ENCODE results near the gene ZC3H18.

Gene ZC3H18

GRCh38 chr16:88614818-88615580 lies 44.8 kb downstream of the ZC3H18 start:
- Histone ChIP-seq H3K23ac (ENCODE audit: low read depth, low read length, poor library complexity) (no peak overlapping the region), H3K18ac (ENCODE audit: low read length) (no peak overlapping the region), H2BK120ac (ENCODE audit: low read depth, low read length) (no peak overlapping the region), H2BK12ac (ENCODE audit: low read length) (no peak overlapping the region), H2AFZ (ENCODE audit: low read length) (no peak overlapping the region), H3K14ac (ENCODE audit: low read length) (no peak overlapping the region), H3K4ac (ENCODE audit: low read length) (no peak overlapping the region), H3K27me3 (ENCODE audit: control insufficient read depth in 3 of 3, insufficient read depth in 3 of 3, low read depth in 1 of 3, low read length in 3 of 3) (peaks cover 0 to under 1% (median 0%) of the 10 kb centered on the region in 3 experiments), H4K91ac (ENCODE audit: low read depth, low read length, poor library complexity) (no peak overlapping the region), H3K9ac (ENCODE audit: low read depth, low read length, poor library complexity) (no peak overlapping the region), H3K4me1 (ENCODE audit: control insufficient read depth in 2 of 2, insufficient read depth in 1 of 2, low read depth in 1 of 2, low read length in 2 of 2) (peaks cover 5 to 8% of the 10 kb centered on the region in 2 donors), H2BK5ac (ENCODE audit: low read length) (no peak overlapping the region), H3K9me3 (replicated peaks in 1 of 2; ENCODE audit: control insufficient read depth in 2 of 2, insufficient read depth in 1 of 2, low read depth in 1 of 2, low read length in 2 of 2) (no peaks in the 10 kb centered on the region), H3K79me1 (ENCODE audit: low read depth, low read length) (peaks cover 4% of the 10 kb centered on the region), H3K36me3 (replicated peaks in 1 of 2; ENCODE audit: control insufficient read depth in 2 of 2, insufficient read depth in 2 of 2, low read length in 2 of 2) (peaks cover 29 to 95% of the 10 kb centered on the region in 2 donors), H4K8ac (ENCODE audit: low read depth, low read length) (no peak overlapping the region), H3K4me2 (ENCODE audit: insufficient read depth, low read length, poor library complexity, severe bottlenecking) (no peak overlapping the region), H2AK5ac (ENCODE audit: low read depth, low read length) (no peak overlapping the region), H2BK15ac (ENCODE audit: low read length) (no peak overlapping the region), H3K4me3 (ENCODE audit: low read length in 2 of 2) (no peak overlapping the region), H3K27ac (replicated peaks; ENCODE audit: low read length) (no peak overlapping the region)
- WGBS, 2 donors (ENCODE audit: extremely low coverage in 2 of 2, insufficient read length in 2 of 2, insufficient replicate concordance in 1 of 2), result no CpG with 5 or more reads among the region's 19 CpGs
- DNase-seq (ENCODE audit: low spot score), result no peak

- no CpG with 5 or more reads among the region's 13 CpGs for WGBS, 2 donors (ENCODE audit: extremely low coverage in 2 of 2, insufficient read length in 2 of 2, insufficient replicate concordance in 1 of 2)
- Histone ChIP-seq H3K27ac (replicated peaks; ENCODE audit: low read length) (no peak overlapping the region), H2BK12ac (ENCODE audit: low read length) (no peak overlapping the region)
Measured at GRCh38 chr16:88616320-88616719, 46.1 kb downstream of the ZC3H18 start.

GRCh38 chr16:88616736-88617135 lies 46.5 kb downstream of the ZC3H18 start:
- Histone ChIP-seq H4K91ac (ENCODE audit: low read depth, low read length, poor library complexity) (no peak overlapping the region), H2BK12ac (ENCODE audit: low read length) (no peak overlapping the region), H3K9ac (ENCODE audit: low read depth, low read length, poor library complexity) (no peak overlapping the region), H3K14ac (ENCODE audit: low read length) (no peak overlapping the region), H2AK5ac (ENCODE audit: low read depth, low read length) (no peak overlapping the region), H2BK15ac (ENCODE audit: low read length) (no peak overlapping the region), H3K18ac (ENCODE audit: low read length) (no peak overlapping the region), H2BK5ac (ENCODE audit: low read length) (no peak overlapping the region), H2AFZ (ENCODE audit: low read length) (no peak overlapping the region), H3K4ac (ENCODE audit: low read length) (no peak overlapping the region), H3K9me3 (replicated peaks in 1 of 2; ENCODE audit: control insufficient read depth in 2 of 2, insufficient read depth in 1 of 2, low read depth in 1 of 2, low read length in 2 of 2) (no peaks in the 10 kb centered on the region), H3K79me1 (ENCODE audit: low read depth, low read length) (peaks cover 4% of the 10 kb centered on the region), H3K4me1 (ENCODE audit: control insufficient read depth in 2 of 2, insufficient read depth in 1 of 2, low read depth in 1 of 2, low read length in 2 of 2) (peaks cover 2 to 5% of the 10 kb centered on the region in 2 donors), H3K23ac (ENCODE audit: low read depth, low read length, poor library complexity) (no peak overlapping the region), H3K36me3 (replicated peaks in 1 of 2; ENCODE audit: control insufficient read depth in 2 of 2, insufficient read depth in 2 of 2, low read length in 2 of 2) (peaks cover 23 to 83% of the 10 kb centered on the region in 2 donors), H2BK120ac (ENCODE audit: low read depth, low read length) (no peak overlapping the region), H3K4me3 (ENCODE audit: low read length in 2 of 2) (no peak overlapping the region), H3K27me3 (ENCODE audit: control insufficient read depth in 3 of 3, insufficient read depth in 3 of 3, low read depth in 1 of 3, low read length in 3 of 3) (no peaks in the 10 kb centered on the region), H4K8ac (ENCODE audit: low read depth, low read length) (no peak overlapping the region), H3K27ac (replicated peaks; ENCODE audit: low read length) (no peak overlapping the region), H3K4me2 (ENCODE audit: insufficient read depth, low read length, poor library complexity, severe bottlenecking) (no peak overlapping the region)
- WGBS, 2 donors (ENCODE audit: extremely low coverage in 2 of 2, insufficient read length in 2 of 2, insufficient replicate concordance in 1 of 2), result no CpG with 5 or more reads among the region's 12 CpGs
- DNase-seq (ENCODE audit: low spot score), result no peak

More at GRCh38 chr16:88616320-88616719, 46.1 kb downstream of the ZC3H18 start:
- Histone ChIP-seq H3K36me3 (replicated peaks in 1 of 2; ENCODE audit: control insufficient read depth in 2 of 2, insufficient read depth in 2 of 2, low read length in 2 of 2) (peaks cover 24 to 85% of the 10 kb centered on the region in 2 donors), H2BK15ac (ENCODE audit: low read length) (no peak overlapping the region), H3K9me3 (replicated peaks in 1 of 2; ENCODE audit: control insufficient read depth in 2 of 2, insufficient read depth in 1 of 2, low read depth in 1 of 2, low read length in 2 of 2) (no peaks in the 10 kb centered on the region), H3K79me1 (ENCODE audit: low read depth, low read length) (peaks cover 4% of the 10 kb centered on the region), H2BK5ac (ENCODE audit: low read length) (no peak overlapping the region), H3K4me3 (ENCODE audit: low read length in 2 of 2) (no peak overlapping the region), H3K18ac (ENCODE audit: low read length) (no peak overlapping the region), H3K14ac (ENCODE audit: low read length) (no peak overlapping the region), H3K23ac (ENCODE audit: low read depth, low read length, poor library complexity) (no peak overlapping the region), H3K4me2 (ENCODE audit: insufficient read depth, low read length, poor library complexity, severe bottlenecking) (no peak overlapping the region), H3K4ac (ENCODE audit: low read length) (no peak overlapping the region), H4K91ac (ENCODE audit: low read depth, low read length, poor library complexity) (no peak overlapping the region), H3K4me1 (ENCODE audit: control insufficient read depth in 2 of 2, insufficient read depth in 1 of 2, low read depth in 1 of 2, low read length in 2 of 2) (peaks cover 5% of the 10 kb centered on the region in 2 donors), H3K9ac (ENCODE audit: low read depth, low read length, poor library complexity) (peak overlapping the region; percentile 10), H4K8ac (ENCODE audit: low read depth, low read length) (no peak overlapping the region), H3K27me3 (ENCODE audit: control insufficient read depth in 3 of 3, insufficient read depth in 3 of 3, low read depth in 1 of 3, low read length in 3 of 3) (no peaks in the 10 kb centered on the region), H2BK120ac (ENCODE audit: low read depth, low read length) (no peak overlapping the region), H2AK5ac (ENCODE audit: low read depth, low read length) (no peak overlapping the region), H2AFZ (ENCODE audit: low read length) (no peak overlapping the region)
- DNase-seq (ENCODE audit: low spot score), result no peak

- Histone ChIP-seq H3K9me3 (replicated peaks in 1 of 2; ENCODE audit: control insufficient read depth in 2 of 2, insufficient read depth in 1 of 2, low read depth in 1 of 2, low read length in 2 of 2) (no peaks in the 10 kb centered on the region), H3K79me1 (ENCODE audit: low read depth, low read length) (peaks cover 6% of the 10 kb centered on the region), H2BK12ac (ENCODE audit: low read length) (no peak overlapping the region), H2AK5ac (ENCODE audit: low read depth, low read length) (no peak overlapping the region), H3K9ac (ENCODE audit: low read depth, low read length, poor library complexity) (no peak overlapping the region), H2BK120ac (ENCODE audit: low read depth, low read length) (no peak overlapping the region), H3K4me1 (ENCODE audit: control insufficient read depth in 2 of 2, insufficient read depth in 1 of 2, low read depth in 1 of 2, low read length in 2 of 2) (peaks cover 2 to 5% of the 10 kb centered on the region in 2 donors), H3K23ac (ENCODE audit: low read depth, low read length, poor library complexity) (no peak overlapping the region), H3K27me3 (ENCODE audit: control insufficient read depth in 3 of 3, insufficient read depth in 3 of 3, low read depth in 1 of 3, low read length in 3 of 3) (no peaks in the 10 kb centered on the region), H2BK5ac (ENCODE audit: low read length) (no peak overlapping the region), H2AFZ (ENCODE audit: low read length) (no peak overlapping the region), H4K8ac (ENCODE audit: low read depth, low read length) (no peak overlapping the region), H3K18ac (ENCODE audit: low read length) (peak overlapping the region; percentile 42), H3K4me3 (ENCODE audit: low read length in 2 of 2) (no peak overlapping the region), H4K91ac (ENCODE audit: low read depth, low read length, poor library complexity) (no peak overlapping the region), H3K14ac (ENCODE audit: low read length) (no peak overlapping the region), H3K4me2 (ENCODE audit: insufficient read depth, low read length, poor library complexity, severe bottlenecking) (no peak overlapping the region), H3K4ac (ENCODE audit: low read length) (no peak overlapping the region), H2BK15ac (ENCODE audit: low read length) (no peak overlapping the region), H3K36me3 (replicated peaks in 1 of 2; ENCODE audit: control insufficient read depth in 2 of 2, insufficient read depth in 2 of 2, low read length in 2 of 2) (peaks cover 29 to 84% of the 10 kb centered on the region in 2 donors), H3K27ac (replicated peaks; ENCODE audit: low read length) (no peak overlapping the region)
- WGBS, 2 donors (ENCODE audit: extremely low coverage in 2 of 2, insufficient read length in 2 of 2, insufficient replicate concordance in 1 of 2), result no CpG with 5 or more reads among the region's 20 CpGs
- DNase-seq (ENCODE audit: low spot score), result no peak
Measured at GRCh38 chr16:88617268-88618031, 47.2 kb downstream of the ZC3H18 start.

Data from neuronal stem cell (in vitro differentiated cells).